Amygdala (tissue), 56 donors: Measurements from ENCODE around the gene OR4M1.
"Not testable (repeated sequence)": the region's sequence is repeated elsewhere in the genome, so short reads cannot be mapped to it uniquely, and the experiment has no call there.

Experiments used
- DNase-seq, 56 donors: peaks; one replicate each; lab custom pipeline; 2025; lab: John Stamatoyannopoulos, UW

OR4M1 gene, protein sequence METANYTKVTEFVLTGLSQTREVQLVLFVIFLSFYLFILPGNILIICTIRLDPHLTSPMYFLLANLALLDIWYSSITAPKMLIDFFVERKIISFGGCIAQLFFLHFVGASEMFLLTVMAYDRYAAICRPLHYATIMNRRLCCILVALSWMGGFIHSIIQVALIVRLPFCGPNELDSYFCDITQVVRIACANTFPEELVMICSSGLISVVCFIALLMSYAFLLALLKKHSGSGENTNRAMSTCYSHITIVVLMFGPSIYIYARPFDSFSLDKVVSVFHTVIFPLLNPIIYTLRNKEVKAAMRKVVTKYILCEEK

GRCh38 chr14:19773204-19773603 lies at the start of gene OR4M1:
Gene OR4M1, plus strand, starts transcription at chr14:19773504. Its CDS starts 6,819 bp downstream, at chr14:19780323.
- not testable (repeated sequence) for DNase-seq

DNA sequence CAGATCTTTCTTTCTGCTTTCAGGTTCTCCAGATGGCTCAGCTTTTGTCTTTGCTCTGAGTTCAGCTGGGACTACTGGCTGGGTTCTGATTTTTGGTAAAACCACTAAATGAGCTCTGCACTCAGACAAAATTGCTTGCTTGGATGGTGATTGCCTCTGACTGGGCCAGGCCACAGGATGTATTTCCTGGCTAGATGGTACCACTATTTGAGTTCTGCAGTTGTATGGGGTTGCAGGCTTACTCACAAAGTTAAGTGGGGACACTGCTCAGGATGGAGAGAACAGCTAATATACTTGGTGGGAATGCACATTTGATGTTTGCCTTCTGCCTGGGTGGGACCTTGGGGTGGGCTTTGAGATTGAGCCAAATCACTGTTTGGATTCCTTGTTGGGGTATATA lies 43.9 kb upstream of the OR4M1 start:
- DNase-seq = no peak

- no peak for DNase-seq
Observed at GRCh38 chr14:19729763-19730162, 43.5 kb upstream of the OR4M1 start.

GRCh38 chr14:19733893-19734292 lies 39.4 kb upstream of the OR4M1 start:
- not testable (repeated sequence) for DNase-seq

- no peak for DNase-seq
Observed at GRCh38 chr14:19743256-19743655, 30.0 kb upstream of the OR4M1 start, which contains the start of gene OR4Q3. Gene OR4Q3, plus strand, starts transcription at chr14:19743571.

DNA sequence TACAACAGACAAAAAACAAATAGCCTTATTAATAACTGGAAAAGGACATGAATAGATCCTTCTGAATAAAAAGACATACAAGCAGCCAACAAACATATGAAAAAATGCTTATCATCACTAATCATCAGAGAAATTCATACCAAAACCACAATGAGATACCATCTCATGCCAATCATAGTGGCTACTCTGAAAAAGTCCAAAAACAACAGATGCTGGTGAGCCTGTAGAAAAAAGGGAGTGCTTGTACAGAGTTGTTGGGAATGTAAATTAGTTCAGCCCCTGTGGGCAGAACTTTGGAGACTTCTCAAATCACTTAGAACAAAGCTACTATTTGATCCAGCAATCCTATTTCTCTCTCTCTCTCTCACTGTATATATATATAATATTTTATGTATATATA lies 21.0 kb upstream of the OR4M1 start:
- DNase-seq = not testable (repeated sequence)

GRCh38 chr14:19754172-19754571 lies 19.1 kb upstream of the OR4M1 start:
- no peak for DNase-seq

- DNase-seq = not testable (repeated sequence)
Observed at GRCh38 chr14:19771491-19771890, 1.8 kb upstream of the OR4M1 start.

GRCh38 chr14:19771895-19772430 lies 1.3 kb upstream of the OR4M1 start:
- DNase-seq = peak in 1 of 56 donors; percentile 9

- not testable (repeated sequence) for DNase-seq
Observed at GRCh38 chr14:19772454-19772853, 850 bp upstream of the OR4M1 start.

DNA sequence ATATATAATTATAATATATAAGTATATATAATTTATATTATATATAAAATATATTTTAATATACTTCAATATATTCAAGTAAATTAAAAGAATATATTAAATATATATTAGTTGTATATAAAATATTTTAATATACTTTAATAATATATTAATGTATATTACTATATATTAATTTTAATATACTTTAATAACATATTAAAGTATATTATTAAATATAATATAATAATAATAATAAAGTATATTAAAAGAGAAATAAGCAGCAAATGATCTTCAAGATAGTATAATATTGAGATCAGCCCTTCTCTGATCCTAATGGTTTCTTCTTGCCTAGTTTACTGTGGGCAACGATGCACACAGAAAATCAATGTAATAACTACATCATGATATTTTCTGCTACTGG lies 2.3 kb downstream of the OR4M1 start:
- DNase-seq = no peak

DNA sequence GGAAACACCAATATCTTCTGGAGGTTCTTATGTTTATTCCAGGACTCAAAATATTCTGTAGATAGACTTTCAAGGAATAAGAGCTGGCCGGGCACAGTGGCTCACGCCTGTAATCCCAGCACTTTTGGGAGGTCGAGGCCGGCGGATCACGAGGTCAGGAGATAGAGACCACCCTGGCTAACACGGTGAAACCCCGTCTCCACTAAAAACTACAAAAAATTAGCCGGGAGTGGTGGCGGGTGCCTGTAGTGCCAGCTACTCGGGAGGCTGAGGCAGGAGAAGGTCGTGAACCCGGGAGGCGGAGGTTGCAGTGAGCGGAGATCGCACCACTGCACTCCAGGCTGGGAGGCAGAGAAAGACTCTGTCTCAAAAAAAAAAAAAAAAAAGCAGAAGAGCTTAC lies 12.5 kb downstream of the OR4M1 start:
- DNase-seq = not testable (repeated sequence)

- DNase-seq = not testable (repeated sequence)
Observed at GRCh38 chr14:19787318-19787717, 14.0 kb downstream of the OR4M1 start.

GRCh38 chr14:19788150-19788549 lies 14.8 kb downstream of the OR4M1 start:
- not testable (repeated sequence) for DNase-seq

GRCh38 chr14:19796520-19797108 lies 23.3 kb downstream of the OR4M1 start:
- not testable (repeated sequence) for DNase-seq

DNA sequence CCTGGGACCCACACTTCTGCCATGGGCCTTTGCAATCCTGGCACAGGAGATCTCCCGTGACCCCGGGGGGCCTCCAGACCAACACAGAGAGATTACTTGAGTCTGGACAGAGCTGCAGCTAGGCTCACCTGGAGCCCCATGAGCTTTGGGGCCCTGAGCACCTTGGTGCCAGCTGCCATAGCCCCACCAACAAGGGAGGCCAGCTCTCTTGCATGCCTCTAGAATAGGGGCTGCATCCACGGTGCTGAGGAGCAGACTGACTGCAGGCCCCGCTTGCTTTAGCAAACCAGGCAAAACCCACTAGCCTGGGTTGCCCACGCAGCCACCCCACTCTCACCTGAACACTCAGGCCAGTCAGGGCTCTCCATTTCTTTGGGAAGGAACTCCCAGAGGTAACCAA lies 26.6 kb downstream of the OR4M1 start:
- peak in 1 of 56 donors; percentile 14 for DNase-seq

GRCh38 chr14:19800282-19801117 lies 27.2 kb downstream of the OR4M1 start:
- DNase-seq = peak in 50 of 56 donors; percentile 2 to 91 (median 56)

DNA sequence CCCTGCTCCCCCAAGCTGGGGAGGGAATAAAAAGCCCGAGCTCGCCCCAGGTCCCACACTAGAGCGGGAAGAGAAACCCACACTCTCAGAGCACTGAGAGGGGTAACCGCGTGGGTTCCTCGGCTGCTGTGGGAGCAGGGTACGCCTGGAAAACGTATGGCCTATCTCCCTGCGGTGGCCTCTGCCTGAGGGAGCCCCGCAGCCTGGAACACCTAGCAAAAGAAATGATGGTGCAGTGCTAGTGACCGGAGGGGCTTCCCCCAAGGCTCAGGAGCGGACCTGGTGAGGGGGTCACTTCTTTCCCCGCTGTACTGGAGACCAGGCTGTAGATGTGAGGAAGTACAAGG lies 27.8 kb downstream of the OR4M1 start:
- DNase-seq = peak in 1 of 56 donors; percentile 51

- not testable (repeated sequence) for DNase-seq
Observed at GRCh38 chr14:19803470-19803869, 30.2 kb downstream of the OR4M1 start, which contains the start of gene OR4N2. Gene OR4N2, plus strand, starts transcription at chr14:19803770. Its CDS starts 23,679 bp downstream, at chr14:19827449.

DNA sequence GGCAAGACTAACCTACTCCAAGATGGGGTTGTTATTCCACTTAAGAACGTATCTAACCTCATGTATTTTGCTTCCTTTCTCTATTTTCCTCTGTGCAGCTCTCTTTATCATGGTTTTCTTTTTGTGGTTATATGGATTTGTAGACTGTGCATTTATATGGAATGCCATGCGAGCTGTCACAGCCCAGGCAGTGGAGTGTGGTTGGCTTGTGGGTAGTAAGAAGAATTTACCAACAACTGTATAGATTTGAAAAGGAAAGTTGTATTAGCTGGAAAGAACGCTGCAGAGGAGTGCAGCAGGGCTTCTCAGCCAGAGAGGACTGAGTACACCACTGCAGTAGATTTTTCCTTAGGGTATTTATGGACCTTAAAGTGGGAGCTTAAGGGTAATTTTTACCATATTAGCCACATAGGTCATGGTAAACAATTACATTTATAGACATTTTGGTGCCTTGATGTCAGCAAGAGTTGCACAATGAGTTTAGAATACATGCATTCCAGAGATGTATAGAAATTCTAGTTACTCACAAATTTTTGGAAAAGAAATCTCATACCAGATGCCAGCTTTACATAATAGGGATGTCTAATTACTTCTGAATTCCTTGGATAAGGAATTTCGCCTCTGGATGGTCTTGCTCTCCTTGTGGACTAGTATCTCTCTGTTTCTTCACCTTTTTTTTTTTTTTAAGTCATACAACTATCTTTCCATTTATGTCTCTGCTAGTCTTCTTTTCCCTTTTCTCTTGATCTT lies 40.0 kb downstream of the OR4M1 start:
- not testable (repeated sequence) for DNase-seq
